Measurements from ENCODE around the gene CNPY3.

- peak in 1 of 7 experiments; percentile 25 for TF ChIP-seq CTCF (IDR thresholded peaks at IDR 0.05)
- TF ChIP-seq POLR2A (IDR thresholded peaks at IDR 0.05): peak; percentile 72 to 95 (median 93)
Observed at GRCh38 chr6:42890311-42891198, 38.7 kb upstream of the CNPY3 start.

All from body of pancreas (tissue), 4 donors.